ENCODE measurements around the gene GOPC.
A peak's percentile ranks its signal among the peaks of the same experiment; 100 is the strongest.

Gene GOPC

GRCh38 chr6:117605169-117605826 is 3.0 kb upstream of the GOPC start:
- peaks cover 5% of the 10 kb centered on the region for H3K27me3 Mint-ChIP-seq (ENCODE audit: low read depth)
- H3K9me3 Mint-ChIP-seq, result no peaks in the 10 kb centered on the region
- H3K4me3 Mint-ChIP-seq, result no peak overlapping the region
- no peaks in the 10 kb centered on the region for H3K36me3 Mint-ChIP-seq (ENCODE audit: low read depth)
- H3K4me1 Mint-ChIP-seq (ENCODE audit: low read depth), result peaks cover 28% of the 10 kb centered on the region
- H3K27ac Mint-ChIP-seq, result no peak overlapping the region

DNA sequence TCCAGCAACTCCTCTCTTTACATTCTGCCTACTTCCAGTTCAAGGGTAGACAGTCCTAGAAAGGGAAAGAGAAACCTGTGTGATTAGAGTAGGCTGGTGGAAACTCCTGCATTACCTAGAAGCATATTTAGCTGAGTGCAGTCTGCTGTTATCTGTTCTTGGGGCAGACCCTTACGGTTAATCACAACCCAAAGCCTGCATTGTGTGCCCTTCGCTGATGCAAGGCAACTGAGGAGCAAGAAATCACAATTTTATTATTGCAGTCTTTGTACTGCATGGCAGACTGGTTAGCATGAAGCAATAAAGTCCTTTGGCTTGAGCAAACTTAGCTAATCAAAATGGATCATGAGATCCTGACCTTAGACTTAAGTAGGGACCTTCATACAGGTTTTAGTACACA is 1.5 kb upstream of the GOPC start:
- Mint-ChIP-seq H3K4me1 (ENCODE audit: low read depth) (peaks cover 37% of the 10 kb centered on the region), H3K36me3 (ENCODE audit: low read depth) (peaks cover 9% of the 10 kb centered on the region), H3K27ac (no peak overlapping the region), H3K9me3 (no peaks in the 10 kb centered on the region), H3K27me3 (ENCODE audit: low read depth) (peaks cover 5% of the 10 kb centered on the region), H3K4me3 (no peak overlapping the region)

GRCh38 chr6:117602899-117603588 is 733 bp upstream of the GOPC start:
- no peaks in the 10 kb centered on the region for H3K9me3 Mint-ChIP-seq
- peak overlapping the region; percentile 99 for H3K27ac Mint-ChIP-seq
- H3K36me3 Mint-ChIP-seq (ENCODE audit: low read depth), result peaks cover 16% of the 10 kb centered on the region
- peak overlapping the region; percentile 98 for H3K4me3 Mint-ChIP-seq
- H3K27me3 Mint-ChIP-seq (ENCODE audit: low read depth), result peaks cover 5% of the 10 kb centered on the region
- peaks cover 39% of the 10 kb centered on the region for H3K4me1 Mint-ChIP-seq (ENCODE audit: low read depth)

DNA sequence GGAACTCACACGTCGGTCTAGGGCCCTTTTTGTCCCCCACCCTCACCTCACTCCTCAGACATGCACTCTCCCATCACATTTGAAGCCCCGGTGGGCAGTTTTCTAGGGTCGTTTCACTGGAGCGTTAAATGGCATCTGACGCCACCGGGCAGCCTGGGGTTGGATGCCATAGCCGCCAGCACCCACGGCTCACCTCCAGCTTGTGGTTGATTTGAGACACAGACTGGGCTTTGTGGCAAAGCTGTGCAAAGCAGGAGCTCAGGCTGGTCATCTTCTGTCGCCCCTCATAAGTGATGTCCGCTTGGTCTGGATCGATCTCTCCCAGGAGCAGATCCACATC is 530 bp downstream of the GOPC start:
- H3K27ac Mint-ChIP-seq, result peak overlapping the region; percentile 99
- H3K4me3 Mint-ChIP-seq, result peak overlapping the region; percentile 98
- peaks cover 26% of the 10 kb centered on the region for H3K36me3 Mint-ChIP-seq (ENCODE audit: low read depth)
- peaks cover 5% of the 10 kb centered on the region for H3K9me3 Mint-ChIP-seq
- peaks cover 32% of the 10 kb centered on the region for H3K4me1 Mint-ChIP-seq (ENCODE audit: low read depth)
- peaks cover 3% of the 10 kb centered on the region for H3K27me3 Mint-ChIP-seq (ENCODE audit: low read depth)

DNA sequence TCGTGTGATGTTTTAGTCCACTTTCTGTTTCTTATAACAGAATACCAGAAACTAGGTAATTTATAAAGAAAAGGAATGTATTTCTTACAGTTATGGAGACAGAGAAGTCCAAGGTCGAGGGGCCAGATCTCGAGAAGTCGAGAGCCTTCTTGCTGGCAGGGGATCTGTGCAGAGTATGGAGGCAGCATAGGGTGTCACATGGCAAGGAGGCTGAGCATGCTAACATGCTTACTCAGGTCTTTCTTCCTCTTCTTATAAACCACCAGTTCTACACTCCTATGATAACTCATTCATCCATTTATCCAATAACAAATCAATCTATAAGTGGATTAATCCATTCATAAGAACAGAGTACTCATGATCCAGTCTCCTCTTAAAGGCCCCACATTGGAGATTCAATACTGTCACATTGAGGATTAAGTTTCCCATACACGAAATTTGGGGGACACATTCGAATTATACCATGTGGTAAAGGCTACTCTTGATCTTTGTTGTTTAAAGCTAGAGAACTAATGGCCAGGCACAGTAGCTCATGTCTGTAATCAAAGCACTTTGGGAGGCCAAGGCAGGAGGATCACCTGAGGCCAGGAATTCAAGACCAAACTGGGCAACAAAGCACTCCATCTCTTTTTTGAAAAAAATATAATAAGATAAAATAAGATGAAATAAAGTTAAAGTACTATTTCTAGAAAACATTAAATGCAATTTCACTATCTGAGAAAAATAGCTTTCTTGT is 2.1 kb downstream of the GOPC start:
- Mint-ChIP-seq H3K36me3 (ENCODE audit: low read depth) (peaks cover 37% of the 10 kb centered on the region), H3K27me3 (ENCODE audit: low read depth) (no peaks in the 10 kb centered on the region), H3K4me1 (ENCODE audit: low read depth) (peaks cover 32% of the 10 kb centered on the region), H3K27ac (no peak overlapping the region), H3K4me3 (peak overlapping the region; percentile 98), H3K9me3 (peaks cover 12% of the 10 kb centered on the region)

GRCh38 chr6:117597755-117598154 is 4.6 kb downstream of the GOPC start:
- Mint-ChIP-seq H3K27me3 (ENCODE audit: low read depth) (no peaks in the 10 kb centered on the region), H3K4me3 (no peak overlapping the region), H3K9me3 (peaks cover 12% of the 10 kb centered on the region), H3K36me3 (ENCODE audit: low read depth) (peaks cover 37% of the 10 kb centered on the region), H3K4me1 (ENCODE audit: low read depth) (peaks cover 28% of the 10 kb centered on the region), H3K27ac (no peak overlapping the region)

DNA sequence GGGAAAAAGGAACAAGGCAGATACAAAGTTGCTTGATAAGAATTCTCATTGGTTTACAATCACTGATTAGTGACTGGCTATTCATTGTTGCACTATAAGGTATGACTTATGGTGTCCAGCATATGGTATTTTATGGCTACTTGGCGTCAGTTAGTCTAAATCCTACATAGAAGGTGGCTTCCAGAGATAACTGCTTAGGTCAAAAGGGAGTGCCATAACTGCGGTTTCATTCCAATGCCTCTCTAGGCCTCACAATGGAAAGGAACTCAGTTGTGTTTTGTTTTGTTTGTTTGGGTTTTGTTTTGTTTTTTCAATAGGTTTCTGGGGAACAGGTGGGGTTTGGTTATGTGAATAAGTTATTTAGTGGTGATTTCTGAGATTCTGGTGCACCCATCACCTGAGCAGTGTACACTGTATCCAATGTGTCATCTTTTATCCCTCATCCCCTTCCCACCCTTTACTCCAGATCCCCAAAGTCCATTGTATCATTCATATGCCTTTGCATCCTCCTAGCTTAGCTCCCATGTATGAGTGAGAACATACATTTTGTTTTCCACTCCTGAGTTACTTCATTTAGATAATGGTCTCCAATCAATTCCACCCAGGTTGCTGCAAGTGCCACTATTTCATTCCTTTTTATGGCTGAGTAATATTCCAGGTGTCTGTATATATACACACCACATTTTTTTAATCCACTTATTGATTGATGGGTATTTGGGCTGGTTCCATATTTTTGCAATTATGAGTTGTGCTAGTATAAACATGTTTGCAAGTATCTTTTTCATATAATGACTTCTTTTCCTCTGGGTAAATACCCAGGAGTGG is 7.0 kb downstream of the GOPC start:
- H3K27ac Mint-ChIP-seq, result no peak overlapping the region
- H3K27me3 Mint-ChIP-seq (ENCODE audit: low read depth), result no peaks in the 10 kb centered on the region
- H3K4me3 Mint-ChIP-seq, result no peak overlapping the region
- peaks cover 12% of the 10 kb centered on the region for H3K9me3 Mint-ChIP-seq
- H3K4me1 Mint-ChIP-seq (ENCODE audit: low read depth), result peaks cover 16% of the 10 kb centered on the region
- H3K36me3 Mint-ChIP-seq (ENCODE audit: low read depth), result peaks cover 37% of the 10 kb centered on the region

DNA sequence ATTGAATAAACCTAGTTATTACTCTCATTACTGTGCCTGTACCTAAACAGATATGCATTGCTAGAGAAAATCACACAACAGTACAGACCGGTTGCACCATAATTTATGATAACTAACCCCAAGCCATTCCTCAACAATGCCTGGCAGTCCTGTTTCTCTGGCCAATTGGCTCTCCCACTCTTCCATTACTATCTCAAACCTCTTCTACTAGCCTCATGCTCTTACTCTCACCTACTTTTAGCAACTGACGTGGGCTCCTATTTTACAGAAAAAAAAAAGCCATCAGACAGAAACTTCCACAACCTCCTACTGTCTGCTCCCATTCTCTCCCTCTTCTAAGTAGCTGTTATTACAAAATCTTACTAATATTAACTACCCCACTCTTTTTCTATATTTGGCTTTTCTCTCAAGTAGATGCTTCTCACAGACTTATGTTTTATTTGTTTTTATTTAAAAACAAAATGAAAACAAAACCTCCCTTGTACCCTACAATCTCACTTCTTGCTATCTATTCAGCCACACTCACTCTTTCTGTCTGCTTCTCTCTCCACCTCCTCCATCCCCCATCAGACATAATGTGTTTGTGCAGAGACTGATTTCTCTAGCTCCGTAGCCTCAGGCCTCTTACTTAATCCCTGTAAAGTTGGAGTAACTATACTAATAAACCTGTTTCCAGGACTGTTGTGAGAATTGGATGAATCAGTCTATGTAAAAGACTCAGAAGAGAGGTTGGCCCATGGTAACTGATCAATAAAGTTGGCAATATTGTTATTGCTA is 9.1 kb downstream of the GOPC start:
- no peak overlapping the region for H3K27ac Mint-ChIP-seq
- H3K27me3 Mint-ChIP-seq (ENCODE audit: low read depth), result no peaks in the 10 kb centered on the region
- H3K4me1 Mint-ChIP-seq (ENCODE audit: low read depth), result peaks cover 6% of the 10 kb centered on the region
- H3K36me3 Mint-ChIP-seq (ENCODE audit: low read depth), result peaks cover 30% of the 10 kb centered on the region
- H3K9me3 Mint-ChIP-seq, result peaks cover 12% of the 10 kb centered on the region
- H3K4me3 Mint-ChIP-seq, result no peak overlapping the region

DNA sequence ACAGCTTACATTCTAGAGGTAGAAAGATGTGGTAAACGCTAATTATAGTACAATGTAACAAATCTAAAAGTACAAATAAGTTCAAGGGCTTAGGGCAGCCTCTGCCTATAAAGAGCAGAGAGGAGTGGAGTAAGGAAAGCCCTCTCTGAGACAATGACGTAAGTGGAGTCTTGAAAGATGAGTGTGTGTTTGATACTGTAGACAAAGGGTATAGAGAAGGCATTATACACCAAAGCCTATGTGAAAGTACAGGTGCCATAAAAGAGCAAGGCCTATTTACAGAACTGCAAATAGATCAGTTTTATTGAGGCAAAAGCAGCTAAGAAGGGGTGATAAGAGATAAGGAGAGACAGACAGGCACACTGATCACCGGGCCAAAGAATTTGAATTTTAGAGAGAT is 10.9 kb downstream of the GOPC start:
- Mint-ChIP-seq H3K4me1 (ENCODE audit: low read depth) (peaks cover 5% of the 10 kb centered on the region), H3K36me3 (ENCODE audit: low read depth) (peaks cover 19% of the 10 kb centered on the region), H3K9me3 (peaks cover 7% of the 10 kb centered on the region), H3K27me3 (ENCODE audit: low read depth) (no peaks in the 10 kb centered on the region), H3K27ac (no peak overlapping the region), H3K4me3 (no peak overlapping the region)

- H3K27ac Mint-ChIP-seq, result no peak overlapping the region
- H3K27me3 Mint-ChIP-seq (ENCODE audit: low read depth), result no peaks in the 10 kb centered on the region
- H3K4me3 Mint-ChIP-seq, result no peak overlapping the region
- H3K4me1 Mint-ChIP-seq (ENCODE audit: low read depth), result peaks cover 5% of the 10 kb centered on the region
- H3K36me3 Mint-ChIP-seq (ENCODE audit: low read depth), result peaks cover 11% of the 10 kb centered on the region
- no peaks in the 10 kb centered on the region for H3K9me3 Mint-ChIP-seq
Observed at GRCh38 chr6:117590447-117590846, 11.9 kb downstream of the GOPC start.

DNA sequence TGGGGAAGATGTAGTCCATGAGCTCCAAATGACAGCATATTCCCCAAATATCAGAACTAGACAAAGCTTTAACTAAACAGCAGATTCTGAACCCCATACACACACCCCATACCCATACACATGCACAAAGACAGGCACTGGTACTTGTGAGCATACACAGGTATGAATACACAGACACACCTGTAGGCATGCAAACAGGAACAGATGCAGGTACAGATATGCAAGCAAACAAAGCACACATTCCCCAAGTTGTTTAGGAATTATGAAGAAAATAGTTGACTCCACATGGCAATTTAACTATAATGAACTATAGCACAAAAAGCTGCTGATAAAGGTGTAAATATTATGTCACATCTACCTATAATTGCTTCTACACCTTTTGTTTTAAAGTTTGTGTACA is 16.7 kb downstream of the GOPC start:
- H3K27me3 Mint-ChIP-seq (ENCODE audit: low read depth), result no peaks in the 10 kb centered on the region
- H3K36me3 Mint-ChIP-seq (ENCODE audit: low read depth), result peaks cover 19% of the 10 kb centered on the region
- H3K9me3 Mint-ChIP-seq, result no peaks in the 10 kb centered on the region
- H3K4me3 Mint-ChIP-seq, result no peak overlapping the region
- no peak overlapping the region for H3K27ac Mint-ChIP-seq
- peaks cover 4% of the 10 kb centered on the region for H3K4me1 Mint-ChIP-seq (ENCODE audit: low read depth)

- no peaks in the 10 kb centered on the region for H3K9me3 Mint-ChIP-seq
- H3K27me3 Mint-ChIP-seq (ENCODE audit: low read depth), result no peaks in the 10 kb centered on the region
- peaks cover 11% of the 10 kb centered on the region for H3K4me1 Mint-ChIP-seq (ENCODE audit: low read depth)
- no peak overlapping the region for H3K27ac Mint-ChIP-seq
- H3K36me3 Mint-ChIP-seq (ENCODE audit: low read depth), result peaks cover 36% of the 10 kb centered on the region
- H3K4me3 Mint-ChIP-seq, result no peak overlapping the region
Observed at GRCh38 chr6:117574198-117574597, 28.1 kb downstream of the GOPC start.

GRCh38 chr6:117573006-117573680 is 29.2 kb downstream of the GOPC start:
- no peaks in the 10 kb centered on the region for H3K27me3 Mint-ChIP-seq (ENCODE audit: low read depth)
- peaks cover 11% of the 10 kb centered on the region for H3K4me1 Mint-ChIP-seq (ENCODE audit: low read depth)
- H3K9me3 Mint-ChIP-seq, result no peaks in the 10 kb centered on the region
- H3K4me3 Mint-ChIP-seq, result no peak overlapping the region
- no peak overlapping the region for H3K27ac Mint-ChIP-seq
- H3K36me3 Mint-ChIP-seq (ENCODE audit: low read depth), result peaks cover 42% of the 10 kb centered on the region
